ENCODE results near the gene TRAF2.
"Not testable (repeated sequence)": the region's sequence is repeated elsewhere in the genome, so short reads cannot be mapped to it uniquely, and the experiment has no call there.

TRAF2 gene

GRCh38 chr9:136885950-136886578 lies at the start of gene TRAF2:
Gene TRAF2 (plus strand): TSS chr9:136886516. CDS start chr9:136898741, 12,225 bp downstream.
- peak; percentile 99 for DNase-seq

DNA sequence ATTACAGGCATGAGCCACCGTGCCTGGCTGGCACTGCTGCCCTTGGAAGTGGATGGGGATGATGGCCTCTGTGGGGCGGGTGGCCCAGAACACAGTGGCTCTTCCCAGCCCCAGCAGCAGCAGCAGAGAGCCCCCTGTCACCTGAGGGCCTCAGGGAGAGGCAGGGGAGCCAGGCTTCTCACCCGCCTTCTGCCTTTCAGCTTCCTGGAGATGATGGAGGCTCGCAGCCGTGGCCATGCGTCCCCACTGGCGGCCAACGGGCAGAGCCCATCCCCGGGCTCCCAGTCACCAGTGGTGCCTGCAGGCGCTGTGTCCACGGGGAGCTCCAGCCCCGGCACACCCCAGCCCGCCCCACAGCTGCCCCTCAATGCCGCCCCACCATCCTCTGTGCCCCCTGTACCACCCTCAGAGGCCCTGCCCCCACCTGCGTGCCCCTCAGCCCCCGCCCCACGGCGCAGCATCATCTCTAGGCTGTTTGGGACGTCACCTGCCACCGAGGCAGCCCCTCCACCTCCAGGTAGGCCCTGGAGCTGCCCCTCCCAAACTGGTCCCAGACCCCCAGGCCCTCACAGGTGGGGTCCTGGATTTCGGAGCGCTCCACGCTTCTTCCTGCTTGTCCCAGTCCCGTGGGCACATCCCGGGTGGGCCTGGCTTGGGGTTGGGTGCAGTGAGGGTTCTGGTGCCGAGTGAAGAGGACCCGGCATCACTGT lies 49.0 kb upstream of the TRAF2 start:
- no peak for DNase-seq

- not testable (repeated sequence) for DNase-seq
These were observed 48.4 kb upstream of the TRAF2 start for GRCh38 chr9:136837856-136838277.

DNA sequence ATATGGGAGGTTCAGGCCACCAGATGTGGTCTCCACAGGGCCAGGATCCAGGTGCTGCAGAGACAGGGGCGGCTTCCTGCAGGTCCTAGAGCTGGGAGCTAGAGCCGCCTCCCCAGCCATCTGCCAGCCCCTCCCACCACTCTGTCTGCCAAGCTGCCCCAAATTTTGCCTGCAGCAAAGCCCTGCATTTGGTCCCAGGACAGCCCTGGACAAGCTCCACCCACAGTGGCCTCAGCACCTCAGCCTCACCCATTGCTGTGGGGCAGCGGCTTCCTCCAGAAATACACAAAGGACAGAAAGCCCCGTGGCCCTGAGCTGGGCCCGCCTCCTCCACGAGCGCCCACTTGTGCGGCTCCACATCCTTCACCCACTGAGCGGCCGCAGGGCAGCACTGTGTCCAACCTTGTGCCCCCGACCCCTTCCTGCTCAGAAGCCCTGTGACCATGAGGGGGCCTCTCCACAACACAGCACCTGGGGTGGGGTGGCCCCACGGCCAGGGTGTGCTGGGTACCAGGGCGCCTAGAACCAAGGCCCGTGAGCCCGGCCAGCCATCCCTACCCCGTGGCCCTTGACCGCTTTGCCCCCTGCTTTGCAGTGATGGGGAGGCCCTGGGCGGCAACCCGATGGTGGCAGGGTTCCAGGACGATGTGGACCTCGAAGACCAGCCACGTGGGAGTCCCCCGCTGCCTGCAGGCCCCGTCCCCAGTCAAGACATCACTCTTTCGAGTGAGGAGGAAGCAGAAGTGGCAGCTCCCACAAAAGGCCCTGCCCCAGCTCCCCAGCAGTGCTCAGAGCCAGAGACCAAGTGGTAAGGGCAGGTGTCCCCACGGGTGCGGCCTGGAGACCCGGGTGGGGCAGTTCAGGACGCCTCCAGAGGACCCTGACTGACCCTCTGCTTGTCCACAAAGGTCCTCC lies 47.7 kb upstream of the TRAF2 start:
- DNase-seq: no peak

- no peak for DNase-seq
These were observed 46.8 kb upstream of the TRAF2 start for GRCh38 chr9:136839229-136840139.

DNA sequence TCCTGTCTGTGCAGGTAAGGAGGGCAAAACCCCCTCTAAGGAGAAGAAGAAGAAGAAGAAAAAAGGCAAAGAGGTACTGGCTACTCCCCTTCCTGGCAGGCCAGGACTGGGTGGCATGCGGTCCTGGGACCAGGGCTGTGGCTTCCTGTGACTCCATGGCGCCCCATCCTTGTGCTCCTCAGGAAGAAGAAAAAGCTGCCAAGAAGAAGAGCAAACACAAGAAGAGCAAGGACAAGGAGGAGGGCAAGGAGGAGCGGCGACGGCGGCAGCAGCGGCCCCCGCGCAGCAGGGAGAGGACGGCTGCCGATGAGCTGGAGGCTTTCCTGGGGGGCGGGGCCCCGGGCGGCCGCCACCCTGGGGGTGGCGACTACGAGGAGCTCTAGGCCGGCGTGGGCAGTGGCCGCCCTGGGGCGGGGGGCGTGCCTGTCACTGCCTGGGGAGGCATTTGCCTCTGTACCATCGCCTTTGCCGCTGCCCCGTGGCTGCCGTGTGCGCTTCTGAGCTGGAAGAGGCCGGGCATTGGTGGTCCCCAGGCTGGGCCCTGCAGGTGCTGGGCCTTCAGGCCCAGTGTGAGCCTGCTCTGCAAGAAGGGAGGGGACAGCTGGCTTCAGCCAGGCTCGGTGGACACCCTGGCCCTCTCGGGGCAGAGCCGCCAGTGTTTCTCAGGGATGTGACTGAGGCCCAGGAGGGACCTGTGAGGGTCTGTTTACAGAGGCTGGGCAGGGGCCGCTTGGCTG lies 46.0 kb upstream of the TRAF2 start:
- DNase-seq: no peak

GRCh38 chr9:136840877-136841645 lies 45.3 kb upstream of the TRAF2 start:
- DNase-seq: no peak

DNA sequence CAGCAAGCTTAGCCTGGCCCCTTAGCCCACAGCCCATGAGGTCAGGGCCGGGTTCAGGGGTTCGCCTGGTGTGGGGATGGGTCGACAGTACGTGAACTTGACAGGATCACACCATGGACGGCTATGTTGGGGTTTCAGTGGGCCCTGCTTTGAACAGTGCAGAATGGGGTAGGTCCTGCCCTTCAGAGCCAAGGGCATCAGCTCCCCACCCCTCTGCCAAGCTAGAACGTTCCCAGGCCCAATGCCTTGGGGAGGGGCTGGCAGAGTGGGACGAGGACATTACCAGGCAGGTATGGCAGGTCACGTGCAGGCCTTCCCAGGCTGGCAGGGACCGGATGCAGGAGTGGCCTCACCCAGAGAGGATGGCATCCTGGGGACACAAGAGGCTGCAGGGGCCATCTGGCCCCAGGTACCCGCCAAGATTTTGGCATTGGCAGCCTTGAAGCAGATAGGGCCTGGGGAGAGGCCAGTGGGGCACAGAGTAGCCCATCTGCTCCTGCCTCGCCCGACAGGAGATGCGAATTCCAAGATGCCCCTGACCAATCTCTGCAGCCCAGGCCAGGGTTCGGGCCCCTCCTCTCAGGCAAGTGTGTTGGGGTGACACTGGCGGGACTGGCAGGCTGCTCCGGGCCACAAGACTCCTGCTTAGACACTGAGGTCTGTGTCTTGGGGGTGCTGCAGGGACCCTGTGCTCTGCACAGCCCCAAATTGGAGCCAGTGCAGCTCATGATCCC lies 44.5 kb upstream of the TRAF2 start:
- not testable (repeated sequence) for DNase-seq

GRCh38 chr9:136842380-136842948 lies 43.9 kb upstream of the TRAF2 start, which contains the start of gene AJM1:
Gene AJM1 (plus strand): TSS chr9:136842478. CDS start chr9:136844415, 1,937 bp downstream.
- peak; percentile 78 for DNase-seq

GRCh38 chr9:136843159-136843800 lies 43.0 kb upstream of the TRAF2 start:
- DNase-seq: not testable (repeated sequence)

DNA sequence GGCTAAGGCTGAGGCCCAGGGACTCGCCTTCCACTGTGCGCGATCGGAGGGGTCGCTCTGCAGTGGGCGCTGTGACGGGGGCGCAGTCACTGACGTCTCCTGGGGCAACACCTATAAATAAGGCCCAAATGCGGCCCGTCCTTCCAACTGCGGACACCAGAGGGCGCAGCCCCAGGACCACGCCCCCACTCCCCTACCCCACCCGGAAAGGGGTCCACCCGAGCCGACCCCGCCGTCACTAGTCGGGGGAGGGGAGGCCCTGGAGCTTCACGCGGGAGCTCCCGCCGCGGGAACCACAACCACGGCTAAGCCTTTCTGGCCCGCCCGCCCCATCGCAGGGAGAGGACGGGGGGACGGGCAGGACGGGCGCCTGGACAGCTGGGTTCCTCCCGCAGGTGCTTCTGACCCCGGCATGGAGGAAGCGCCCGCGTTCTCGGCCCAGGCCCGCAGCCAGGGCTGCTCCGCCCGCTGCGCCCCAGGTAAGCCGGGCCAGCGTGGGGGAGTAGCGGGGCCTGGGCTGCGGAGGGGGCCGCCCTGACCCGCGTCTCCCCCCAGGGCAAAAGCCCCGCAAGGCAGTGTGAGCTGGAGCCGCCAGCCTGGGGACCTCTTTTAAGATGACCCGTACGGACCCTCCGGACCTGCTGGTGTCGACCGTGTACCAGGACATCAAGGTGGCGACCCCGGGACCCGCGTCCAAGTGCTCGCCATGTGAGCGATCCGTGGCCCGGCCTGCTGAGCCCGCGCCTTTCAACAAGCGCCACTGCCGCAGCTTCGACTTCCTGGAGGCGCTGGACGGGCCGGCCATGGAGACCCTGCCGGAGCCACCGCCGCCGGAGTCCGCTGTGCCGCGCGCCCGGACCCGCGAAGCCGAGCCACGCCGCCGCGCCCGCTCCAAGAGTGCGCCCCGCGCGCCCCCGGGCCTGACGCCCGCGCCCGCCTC lies 42.2 kb upstream of the TRAF2 start:
- DNase-seq: peak; percentile 75

- no peak for DNase-seq
These were observed 41.4 kb upstream of the TRAF2 start for GRCh38 chr9:136844761-136845464.

DNA sequence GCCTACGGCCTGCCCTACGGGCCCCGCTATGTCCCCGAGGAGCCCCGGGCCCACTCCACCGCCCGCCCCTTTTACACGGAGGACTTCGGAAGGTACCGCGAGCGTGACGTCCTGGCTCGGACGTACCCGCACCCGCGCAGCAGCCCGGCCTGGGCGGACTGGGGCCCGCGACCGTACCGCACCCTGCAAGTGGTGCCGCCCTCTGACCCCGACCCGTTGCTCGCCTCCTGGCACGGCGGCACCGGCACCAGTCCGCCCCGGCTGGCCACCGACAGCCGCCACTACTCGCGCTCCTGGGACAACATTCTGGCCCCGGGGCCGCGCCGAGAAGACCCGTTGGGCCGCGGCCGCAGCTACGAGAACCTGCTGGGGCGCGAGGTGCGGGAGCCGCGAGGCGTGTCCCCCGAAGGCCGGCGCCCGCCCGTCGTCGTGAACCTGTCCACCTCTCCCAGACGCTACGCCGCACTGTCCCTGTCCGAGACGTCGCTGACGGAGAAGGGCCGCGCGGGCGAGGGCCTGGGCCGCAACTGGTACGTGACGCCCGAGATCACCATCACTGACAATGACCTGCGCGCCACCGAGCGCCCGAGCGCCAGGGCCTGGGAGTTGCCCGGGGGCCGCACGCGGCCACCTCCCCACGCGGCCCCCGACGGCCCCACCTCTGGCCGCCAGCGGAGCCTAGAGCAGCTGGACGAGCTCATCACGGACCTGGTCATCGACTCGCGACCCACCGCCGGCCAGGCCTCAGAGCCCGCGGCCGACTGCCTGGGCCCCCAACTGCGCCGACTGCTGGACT lies 40.7 kb upstream of the TRAF2 start:
- DNase-seq: no peak

DNA sequence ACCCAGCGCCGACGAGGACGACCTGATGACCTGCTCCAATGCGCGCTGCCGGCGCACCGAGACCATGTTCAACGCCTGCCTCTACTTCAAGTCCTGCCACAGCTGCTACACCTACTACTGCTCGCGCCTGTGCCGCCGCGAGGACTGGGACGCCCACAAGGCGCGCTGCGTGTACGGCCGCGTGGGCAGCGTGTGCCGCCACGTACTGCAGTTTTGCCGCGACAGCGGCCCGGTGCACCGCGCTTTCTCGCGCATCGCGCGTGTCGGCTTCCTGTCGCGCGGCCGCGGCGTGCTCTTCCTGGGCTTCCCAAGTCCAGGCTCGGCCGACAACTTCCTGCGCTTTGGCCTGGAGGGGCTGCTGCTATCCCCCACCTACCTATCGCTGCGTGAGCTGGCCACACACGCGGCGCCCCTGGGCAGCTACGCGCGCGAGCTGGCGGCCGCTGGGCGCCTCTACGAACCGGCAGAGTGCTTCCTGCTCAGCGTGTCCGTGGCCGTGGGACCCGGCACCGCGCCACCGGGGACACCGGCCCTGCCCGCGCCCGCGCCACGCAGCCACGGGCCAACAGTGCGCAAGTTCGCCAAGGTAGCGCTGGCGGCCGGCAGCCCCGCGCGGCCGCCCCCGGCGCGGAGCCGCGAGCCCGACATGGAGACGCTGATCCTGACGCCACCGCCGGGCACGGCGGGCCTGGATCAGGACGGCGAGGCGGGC lies 39.8 kb upstream of the TRAF2 start:
- DNase-seq: no peak

DNA sequence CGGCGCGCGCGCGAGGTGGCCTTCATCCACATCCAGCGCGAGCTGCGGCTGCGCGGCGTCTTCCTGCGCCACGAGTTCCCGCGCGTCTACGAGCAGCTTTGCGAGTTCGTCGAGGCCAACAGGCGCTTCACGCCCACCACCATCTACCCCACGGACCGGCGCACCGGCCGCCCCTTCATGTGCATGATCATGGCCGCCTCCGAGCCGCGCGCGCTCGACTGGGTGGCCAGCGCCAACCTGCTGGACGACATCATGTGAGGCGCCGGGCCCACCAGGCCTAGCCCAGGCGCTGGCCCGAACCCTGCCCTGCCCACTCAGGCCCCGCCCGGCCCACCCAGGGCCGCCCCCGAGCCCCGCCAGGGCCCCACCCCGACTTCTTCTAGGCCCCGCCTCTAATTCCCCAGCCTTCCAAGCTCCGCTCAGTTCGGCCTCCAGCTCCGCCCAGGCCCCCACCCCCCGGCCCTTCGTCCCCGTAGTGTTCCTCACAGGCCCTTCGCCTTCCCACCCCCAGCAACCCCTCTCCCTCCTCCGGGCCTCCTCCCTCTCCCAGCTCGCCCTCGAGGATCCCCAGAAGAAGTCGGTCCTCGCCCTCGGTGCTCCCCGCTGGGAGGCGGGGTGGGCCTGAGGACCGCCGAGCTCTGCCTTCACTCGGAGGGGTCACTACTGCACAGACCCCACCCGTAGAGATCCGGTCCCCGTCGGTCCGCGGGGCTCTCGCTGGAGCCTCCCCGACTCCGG lies 39.1 kb upstream of the TRAF2 start:
- no peak for DNase-seq
